HEK293 (cell line): Measurements from ENCODE around the gene SZT2.

Experiments
- ELK4 ChIP-seq: IDR thresholded peaks from 2 replicates; pipeline ENCODE4 v1.6.1; 2011; ENCODE audit warnings: mild to moderate bottlenecking, low read depth, low read length, borderline replicate concordance
- GFI1B ChIP-seq: fragments of 450-650 bp; formaldehyde crosslinking; IDR thresholded peaks from 2 replicates; pipeline ENCODE4 v1.5.1; 2016; ENCODE audit warnings: missing biosample characterization, missing genetic modification characterization
- HOXD13 ChIP-seq: sonication (generic); formaldehyde crosslinking; IDR thresholded peaks from 2 replicates; pipeline ENCODE4 v1.8.0; 2022; ENCODE audit warnings: missing genetic modification reagents, borderline replicate concordance
- KLF17 ChIP-seq: fragments of 450-650 bp; formaldehyde crosslinking; IDR thresholded peaks from 2 replicates; pipeline ENCODE4 v1.5.1; 2016; ENCODE audit warnings: missing biosample characterization, missing genetic modification characterization
- REPIN1 ChIP-seq: fragments of 450-650 bp; formaldehyde crosslinking; IDR thresholded peaks from 2 replicates; pipeline ENCODE4 v1.5.1; 2017; ENCODE audit warnings: missing biosample characterization, missing genetic modification characterization, low read depth
- REST ChIP-seq: fragments of 450-650 bp; formaldehyde crosslinking; IDR thresholded peaks from 2 replicates; pipeline ENCODE4 v1.5.1; 2016; ENCODE audit warnings: missing biosample characterization, missing genetic modification characterization
- YY1 ChIP-seq: fragments of 450-650 bp; formaldehyde crosslinking; IDR thresholded peaks from 2 replicates; pipeline ENCODE4 v1.5.1; 2018; ENCODE audit warnings: missing biosample characterization, missing genetic modification characterization
- ZBTB11 ChIP-seq: fragments of 450-650 bp; formaldehyde crosslinking; conservative IDR thresholded peaks from 2 replicates; pipeline ENCODE4 v1.5.1; 2016; ENCODE audit warnings: low read depth, missing biosample characterization, missing genetic modification characterization
- ZFHX2 ChIP-seq: fragments of 450-650 bp; formaldehyde crosslinking; conservative IDR thresholded peaks from 2 replicates; pipeline ENCODE4 v1.5.1; 2016; ENCODE audit warnings: missing biosample characterization, missing genetic modification characterization
- ZNF10 ChIP-seq: fragments of 450-650 bp; formaldehyde crosslinking; IDR thresholded peaks from 2 replicates; pipeline ENCODE4 v1.5.1; 2017; ENCODE audit warnings: missing biosample characterization, missing genetic modification characterization
- ZNF155 ChIP-seq: fragments of 450-650 bp; formaldehyde crosslinking; IDR thresholded peaks from 2 replicates; pipeline ENCODE4 v1.5.1; 2016; ENCODE audit warnings: missing biosample characterization, missing genetic modification characterization
- ZNF157 ChIP-seq: fragments of 450-650 bp; formaldehyde crosslinking; IDR thresholded peaks from 2 replicates; pipeline ENCODE4 v1.5.1; 2016; ENCODE audit warnings: missing biosample characterization, missing genetic modification characterization
- ZNF18 ChIP-seq: fragments of 450-650 bp; formaldehyde crosslinking; IDR thresholded peaks from 2 replicates; pipeline ENCODE4 v1.5.1; 2016; ENCODE audit warnings: missing biosample characterization, missing genetic modification characterization
- ZNF202 ChIP-seq: fragments of 450-650 bp; formaldehyde crosslinking; IDR thresholded peaks from 2 replicates; pipeline ENCODE4 v1.5.1; 2016; ENCODE audit warnings: missing biosample characterization, missing genetic modification characterization, borderline replicate concordance
- ZNF211 ChIP-seq: fragments of 450-650 bp; formaldehyde crosslinking; IDR thresholded peaks from 2 replicates; pipeline ENCODE4 v1.5.1; 2016; ENCODE audit warnings: low read depth, missing biosample characterization, missing genetic modification characterization
- ZNF214 ChIP-seq: fragments of 450-650 bp; formaldehyde crosslinking; IDR thresholded peaks from 2 replicates; pipeline ENCODE4 v1.5.1; 2017; ENCODE audit warnings: missing biosample characterization, mild to moderate bottlenecking, missing genetic modification characterization, borderline replicate concordance
- ZNF239 ChIP-seq: fragments of 450-650 bp; formaldehyde crosslinking; IDR thresholded peaks from 2 replicates; pipeline ENCODE4 v1.5.1; 2016; ENCODE audit warnings: missing biosample characterization, missing genetic modification characterization
- ZNF248 ChIP-seq: fragments of 450-650 bp; formaldehyde crosslinking; IDR thresholded peaks from 2 replicates; pipeline ENCODE4 v1.5.1; 2017; ENCODE audit warnings: missing biosample characterization, missing genetic modification characterization
- ZNF292 ChIP-seq: fragments of 450-650 bp; formaldehyde crosslinking; IDR thresholded peaks from 2 replicates; pipeline ENCODE4 v1.5.1; 2016; ENCODE audit warnings: low read depth, missing biosample characterization, missing genetic modification characterization, borderline replicate concordance
- ZNF449 ChIP-seq: fragments of 450-650 bp; formaldehyde crosslinking; IDR thresholded peaks from 2 replicates; pipeline ENCODE4 v1.5.1; 2017; ENCODE audit warnings: missing biosample characterization, mild to moderate bottlenecking, missing genetic modification characterization, moderate library complexity
- ZNF510 ChIP-seq: fragments of 450-650 bp; formaldehyde crosslinking; IDR thresholded peaks from 2 replicates; pipeline ENCODE4 v1.5.1; 2018; ENCODE audit warnings: mild to moderate bottlenecking, missing genetic modification characterization, missing biosample characterization; ENCODE audit not compliant: insufficient replicate concordance
- ZNF514 ChIP-seq: fragments of 450-650 bp; formaldehyde crosslinking; IDR thresholded peaks from 2 replicates; pipeline ENCODE4 v1.5.1; 2016; ENCODE audit warnings: missing biosample characterization, missing genetic modification characterization
- ZNF561 ChIP-seq: fragments of 450-650 bp; IDR thresholded peaks from 2 replicates; pipeline ENCODE4 v1.5.1; 2018; ENCODE audit warnings: missing biosample characterization, missing genetic modification characterization, borderline replicate concordance
- ZNF585B ChIP-seq: fragments of 450-650 bp; formaldehyde crosslinking; IDR thresholded peaks from 2 replicates; pipeline ENCODE4 v1.5.1; 2016; ENCODE audit warnings: missing biosample characterization, missing genetic modification characterization
- ZNF610 ChIP-seq: fragments of 450-650 bp; formaldehyde crosslinking; IDR thresholded peaks from 2 replicates; pipeline ENCODE4 v1.5.1; 2016; ENCODE audit warnings: missing biosample characterization, missing genetic modification characterization, borderline replicate concordance
- ZNF629 ChIP-seq: fragments of 450-650 bp; formaldehyde crosslinking; IDR thresholded peaks from 2 replicates; pipeline ENCODE4 v1.5.1; 2017; ENCODE audit warnings: missing biosample characterization, missing genetic modification characterization
- ZNF707 ChIP-seq: fragments of 450-650 bp; formaldehyde crosslinking; IDR thresholded peaks from 2 replicates; pipeline ENCODE4 v1.5.1; 2016; ENCODE audit warnings: missing biosample characterization, missing genetic modification characterization
- ZNF791 ChIP-seq: fragments of 450-650 bp; formaldehyde crosslinking; IDR thresholded peaks from 2 replicates; pipeline ENCODE4 v1.5.1; 2016; ENCODE audit warnings: missing biosample characterization, missing genetic modification characterization

Gene SZT2

GRCh38 chr1:43367904-43368645 lies 21.6 kb upstream of the SZT2 start, which contains the start of gene ELOVL1 (continued):
- TF ChIP-seq ZNF18 (peak; percentile 47; the same call in 1 of the 2 replicates), ZNF211 (tag by site-specific recombination) (no peak), YY1 (tag by site-specific recombination) (no peak; the same call in 1 of the 2 replicates), ZNF510 (no peak), ZNF155 (tag by site-specific recombination) (no peak), REPIN1 (tag by site-specific recombination) (no peak), ZBTB11 (peak; percentile 71), ZNF514 (no peak), ZNF10 (tag by site-specific recombination) (peak; percentile 91), ZNF202 (tag by site-specific recombination) (no peak), ZNF248 (tag by site-specific recombination) (no peak), ZNF585B (no peak), ZNF292 (no peak), ZFHX2 (tag by site-specific recombination) (no peak), ELK4 (no peak), REST (tag by site-specific recombination) (no peak), ZNF561 (peak; percentile 44; the same call in 1 of the 2 replicates), ZNF707 (tag by site-specific recombination) (no peak), HOXD13 (CRISPR knock-in tag) (no peak), ZNF449 (tag by site-specific recombination) (peak; percentile 61; the same call in 1 of the 2 replicates), KLF17 (tag by site-specific recombination) (peak; percentile 64), GFI1B (tag by site-specific recombination) (no peak), ZNF791 (tag by site-specific recombination) (no peak), ZNF239 (tag by site-specific recombination) (no peak), ZNF610 (tag by site-specific recombination) (peak; percentile 73; the same call in 1 of the 2 replicates), ZNF214 (no peak), ZNF157 (no peak), ZNF629 (tag by site-specific recombination) (peak; percentile 58)
